SK-N-DZ (cell line): Measurements from ENCODE around the gene CDC42EP3.

Source experiments
- DNase-seq: peaks from one replicate; pipeline ENCODE4 v3.0.0-alpha.2; 2015; ENCODE audit warnings: low spot score

Gene CDC42EP3

DNA sequence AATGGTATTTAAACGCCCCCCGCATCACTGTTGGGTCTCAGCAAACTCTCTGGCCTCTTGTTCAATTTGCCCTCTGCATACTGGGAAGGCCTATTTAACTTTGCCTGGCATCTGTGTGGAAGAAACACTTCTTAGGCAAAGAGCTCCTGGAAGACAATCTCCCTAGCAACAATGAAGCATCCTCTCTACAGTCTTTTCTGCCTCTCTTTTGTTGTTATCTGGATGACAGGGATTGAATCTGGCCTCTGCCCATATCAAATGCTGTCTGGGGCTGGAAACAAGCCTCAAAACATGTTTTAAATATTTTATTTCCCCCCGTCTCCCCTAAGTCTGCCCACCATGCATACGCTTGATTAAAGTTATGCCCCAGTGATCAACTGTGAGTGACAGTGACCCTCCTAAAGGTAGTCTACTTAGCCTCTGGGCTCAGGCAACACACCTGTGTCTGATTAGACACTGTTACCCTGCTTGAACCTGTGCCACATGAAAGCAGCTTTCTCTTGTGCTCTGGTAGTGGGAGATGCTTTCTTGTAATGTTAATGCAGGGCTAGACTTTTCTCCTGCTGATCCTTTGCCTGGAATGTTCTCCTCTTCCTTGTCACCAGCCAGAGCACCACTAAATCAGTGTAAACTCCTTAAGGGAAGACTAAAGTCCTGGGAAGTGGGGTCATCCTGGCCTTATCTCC is 34.9 kb downstream of the CDC42EP3 start:
- DNase-seq = no peak

DNA sequence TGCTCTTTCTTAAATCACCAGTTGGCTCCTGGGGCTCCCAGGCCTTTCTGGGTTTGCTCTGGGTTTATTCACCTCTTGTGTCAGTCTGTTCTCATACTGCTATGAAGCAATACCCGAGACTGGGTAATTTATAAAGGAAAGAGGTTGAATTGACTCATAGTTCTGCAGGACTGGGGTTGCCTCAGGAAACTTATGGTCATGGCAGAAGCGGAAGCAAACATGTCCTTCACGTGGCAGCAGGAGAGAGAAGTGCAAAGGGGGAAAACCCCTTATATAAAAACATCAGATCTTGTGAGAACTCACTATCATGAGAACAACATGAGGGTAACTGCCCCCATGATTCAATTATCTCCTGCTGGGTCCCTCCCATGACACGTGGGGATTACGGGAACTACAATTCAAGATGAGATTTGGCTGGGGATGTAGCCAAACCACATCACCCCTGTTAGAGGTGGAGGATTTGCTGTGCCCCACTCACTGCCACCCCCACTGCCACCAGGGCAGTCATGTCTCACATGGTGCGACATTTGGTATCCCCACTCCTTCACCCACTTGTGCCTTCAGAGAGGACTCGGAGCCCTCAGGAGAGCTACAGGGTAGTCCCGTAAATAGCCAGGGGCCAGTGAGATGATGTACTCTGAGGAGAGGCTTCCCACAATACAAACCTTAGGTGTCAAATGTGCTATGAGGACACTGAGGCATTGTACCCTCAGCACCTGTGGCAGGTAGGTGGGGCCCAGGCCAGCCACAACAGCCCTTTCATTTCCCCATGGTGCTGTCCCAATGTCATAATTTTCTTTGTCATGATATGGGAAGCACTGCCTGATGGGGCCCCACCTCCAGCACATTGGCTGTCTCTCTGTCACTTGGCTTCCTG is 35.7 kb downstream of the CDC42EP3 start:
- no peak for DNase-seq

DNA sequence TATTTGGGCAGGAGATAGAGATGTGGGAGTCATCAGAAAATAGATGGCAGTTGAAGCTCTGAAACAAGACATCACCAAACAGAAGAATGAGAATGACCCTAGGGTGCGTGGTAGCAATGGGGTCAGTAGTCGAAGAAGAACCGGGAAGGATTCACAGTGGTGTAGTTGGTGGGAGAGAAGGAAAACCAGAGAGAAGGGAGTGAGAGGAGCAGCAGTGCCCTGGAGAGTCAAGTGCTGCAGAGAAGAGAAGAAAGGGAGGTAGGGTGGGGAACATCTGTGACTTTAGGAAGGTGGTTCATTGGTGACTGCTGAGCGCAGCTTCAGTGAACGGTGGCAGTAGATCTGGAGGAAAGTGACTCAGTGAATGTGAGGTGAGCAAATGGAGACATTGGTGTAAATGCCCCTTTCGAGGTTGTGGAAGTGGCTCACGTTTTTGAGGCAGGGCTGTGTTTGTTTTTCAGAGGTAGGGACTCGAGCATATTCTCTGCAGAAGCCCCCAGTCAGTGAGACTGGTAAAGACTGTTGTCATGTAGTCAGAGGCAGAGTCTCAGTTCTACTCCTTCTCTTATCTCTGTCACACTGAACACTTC is 36.4 kb downstream of the CDC42EP3 start:
- no peak for DNase-seq

DNA sequence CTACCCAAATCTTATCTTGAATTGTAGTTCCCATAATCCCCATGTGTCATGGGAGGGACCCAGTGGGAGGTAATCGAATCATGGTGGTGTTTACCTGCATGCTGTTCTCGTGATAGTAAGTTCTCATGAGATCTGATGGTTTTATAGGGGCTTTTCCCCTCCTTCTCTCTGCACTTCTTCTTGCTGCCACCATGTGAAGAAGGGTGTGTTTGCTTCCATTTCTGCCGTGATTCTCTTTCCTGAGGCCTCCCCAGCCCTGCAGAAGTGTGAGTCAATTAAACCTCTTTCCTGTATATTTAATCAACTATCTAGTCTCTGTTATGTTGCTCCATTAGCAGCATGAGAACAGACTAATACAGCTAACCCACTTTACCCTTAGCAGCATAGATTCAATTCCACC is 37.6 kb downstream of the CDC42EP3 start:
- no peak for DNase-seq

DNA sequence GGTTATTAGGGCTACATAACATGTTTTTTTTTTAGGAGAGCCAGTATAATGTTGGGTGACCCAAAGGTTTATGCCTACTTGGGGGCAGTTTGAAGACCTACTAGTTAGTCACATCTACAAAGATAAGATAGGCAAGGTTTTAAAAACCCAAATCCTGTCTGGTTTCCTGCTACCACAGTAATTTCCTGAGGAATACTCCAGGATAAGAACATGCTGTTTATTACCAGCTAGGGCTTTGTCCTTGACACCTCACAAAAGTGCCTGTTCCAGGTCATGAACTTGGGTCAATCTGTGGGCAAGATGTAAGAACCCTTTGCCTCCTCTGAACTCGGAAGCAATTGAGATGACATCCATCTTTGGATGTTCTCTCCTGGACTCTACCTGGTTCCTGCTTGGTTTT is 38.2 kb downstream of the CDC42EP3 start:
- no peak for DNase-seq

DNA sequence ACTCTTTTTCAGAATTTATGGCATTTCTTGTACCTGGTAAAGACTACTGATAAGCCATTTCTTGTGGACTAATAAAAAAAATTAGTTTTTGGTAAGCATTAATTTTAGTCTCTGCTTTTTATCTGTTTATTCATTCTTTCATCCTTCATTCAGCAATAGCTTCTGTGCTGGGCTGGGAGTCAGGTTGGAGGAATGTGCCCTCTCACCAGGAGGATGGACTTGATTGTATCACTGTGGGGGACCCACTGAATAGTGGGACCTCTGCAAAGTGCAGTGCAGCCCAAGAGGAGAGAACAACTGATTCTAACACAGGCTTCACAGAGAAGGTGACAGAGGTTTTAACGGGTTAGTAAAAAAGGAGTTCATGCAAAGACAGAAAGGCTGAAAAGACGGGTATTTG is 39.1 kb downstream of the CDC42EP3 start:
- DNase-seq = no peak

DNA sequence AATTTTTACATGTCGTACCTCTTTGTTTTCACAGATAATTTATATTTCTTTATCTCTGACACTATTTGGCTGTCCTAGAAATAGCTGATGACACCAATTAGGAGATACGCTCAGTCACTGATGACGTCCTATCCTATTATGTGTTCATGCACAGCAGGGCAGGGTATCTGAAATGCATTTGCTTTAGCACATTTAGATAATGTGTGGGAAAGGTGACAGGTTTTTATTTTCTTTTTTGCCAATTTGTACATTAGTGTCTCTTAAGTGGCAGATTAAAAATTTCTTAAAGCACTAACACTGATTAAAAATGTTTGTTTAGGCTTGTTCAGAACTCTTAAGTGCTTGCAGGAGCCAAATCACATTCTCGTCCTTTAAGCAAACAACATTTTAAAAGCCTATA is 39.7 kb downstream of the CDC42EP3 start:
- no peak for DNase-seq

DNA sequence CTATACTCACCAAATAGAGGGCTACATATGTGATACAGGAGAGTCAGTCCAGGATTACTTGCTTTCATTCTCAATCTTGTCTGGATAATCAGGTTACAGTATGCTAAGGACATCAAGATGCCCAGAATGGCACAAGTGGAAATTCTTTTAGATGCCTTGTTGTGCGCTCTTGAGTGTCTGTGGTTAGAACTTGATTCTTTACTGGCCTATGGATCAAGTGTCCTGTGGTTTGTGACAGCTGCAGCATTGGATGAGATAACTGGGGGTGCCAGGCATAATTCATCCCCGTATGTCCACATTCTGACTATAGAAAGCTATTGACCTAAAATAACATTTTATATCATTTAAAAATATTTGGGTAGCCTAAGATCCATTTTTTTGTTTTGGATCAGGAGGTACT is 40.1 kb downstream of the CDC42EP3 start:
- no peak for DNase-seq

DNA sequence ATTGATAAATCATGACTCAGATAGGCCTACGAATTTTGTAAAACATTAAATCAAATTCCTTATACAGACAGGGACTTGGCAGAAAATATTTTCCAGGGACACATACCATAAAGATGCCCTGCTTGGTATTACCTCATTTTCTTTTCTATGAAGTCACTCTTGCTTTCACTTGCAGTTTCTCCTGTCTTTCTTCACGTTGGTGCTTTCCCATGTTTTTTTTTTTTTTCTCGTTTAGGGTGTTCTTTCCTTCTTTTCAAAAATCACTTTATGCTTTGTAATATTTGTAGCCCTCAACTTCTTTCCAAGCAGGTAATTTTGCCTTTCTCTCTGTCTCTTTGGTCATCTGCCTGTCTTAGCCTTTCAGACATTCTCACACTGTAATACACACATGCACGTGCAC is 40.7 kb downstream of the CDC42EP3 start:
- DNase-seq = no peak

DNA sequence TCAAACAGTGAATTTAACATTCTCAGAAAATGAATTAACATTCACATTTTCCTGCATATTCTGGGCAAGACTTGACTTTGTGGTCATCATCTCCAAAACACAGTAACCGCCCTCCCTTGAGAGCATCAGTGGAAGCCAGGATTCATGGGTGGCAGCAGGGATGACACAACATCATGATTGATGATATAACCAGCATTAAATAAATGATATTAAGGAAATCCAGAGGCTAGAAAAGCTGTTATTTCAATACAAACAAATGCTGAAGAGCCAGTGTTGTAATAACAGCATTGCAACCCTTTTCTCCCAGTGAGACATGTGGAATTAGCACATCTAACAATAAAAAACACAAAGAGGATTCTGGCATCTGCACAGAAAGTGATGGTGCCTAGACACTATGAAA is 41.1 kb downstream of the CDC42EP3 start:
- no peak for DNase-seq

DNA sequence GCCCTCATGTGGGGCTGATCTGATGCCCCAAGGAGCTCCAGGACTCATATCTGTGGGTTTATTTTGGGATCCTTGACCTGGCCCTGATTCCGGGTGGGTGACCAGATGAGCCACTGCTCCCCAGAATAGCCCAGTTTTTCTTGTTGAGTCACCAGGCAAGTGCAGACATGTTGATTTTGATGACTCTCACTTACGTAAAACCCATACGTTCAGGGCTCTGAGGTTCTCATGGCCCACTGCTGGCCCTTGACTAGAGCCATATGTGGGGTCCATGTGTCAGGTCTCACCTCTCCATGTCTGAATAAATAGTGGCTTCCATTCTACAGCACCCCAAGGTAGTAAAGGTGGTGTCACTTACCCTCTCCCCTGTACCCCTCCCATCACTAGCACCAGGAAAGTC is 41.9 kb downstream of the CDC42EP3 start:
- DNase-seq = no peak

DNA sequence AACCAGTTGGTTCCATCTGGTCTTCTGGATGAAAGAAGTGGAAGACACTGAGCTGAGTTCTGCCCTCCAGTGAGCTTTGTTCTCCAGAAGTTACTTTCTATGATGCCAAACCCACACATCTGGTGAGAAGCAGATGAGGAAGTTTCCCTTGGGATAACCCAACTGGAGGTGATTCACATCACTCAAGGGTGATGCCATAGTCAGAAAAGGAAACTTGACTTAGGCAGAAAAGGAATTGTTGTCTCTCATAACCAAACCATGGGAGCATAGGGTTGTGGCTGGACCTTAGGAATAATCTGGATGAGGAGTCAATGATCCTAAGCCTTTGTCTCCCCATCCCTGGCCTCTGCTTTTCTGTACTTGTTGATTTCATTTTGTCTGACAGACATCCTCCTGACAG is 43.7 kb downstream of the CDC42EP3 start:
- DNase-seq = no peak

DNA sequence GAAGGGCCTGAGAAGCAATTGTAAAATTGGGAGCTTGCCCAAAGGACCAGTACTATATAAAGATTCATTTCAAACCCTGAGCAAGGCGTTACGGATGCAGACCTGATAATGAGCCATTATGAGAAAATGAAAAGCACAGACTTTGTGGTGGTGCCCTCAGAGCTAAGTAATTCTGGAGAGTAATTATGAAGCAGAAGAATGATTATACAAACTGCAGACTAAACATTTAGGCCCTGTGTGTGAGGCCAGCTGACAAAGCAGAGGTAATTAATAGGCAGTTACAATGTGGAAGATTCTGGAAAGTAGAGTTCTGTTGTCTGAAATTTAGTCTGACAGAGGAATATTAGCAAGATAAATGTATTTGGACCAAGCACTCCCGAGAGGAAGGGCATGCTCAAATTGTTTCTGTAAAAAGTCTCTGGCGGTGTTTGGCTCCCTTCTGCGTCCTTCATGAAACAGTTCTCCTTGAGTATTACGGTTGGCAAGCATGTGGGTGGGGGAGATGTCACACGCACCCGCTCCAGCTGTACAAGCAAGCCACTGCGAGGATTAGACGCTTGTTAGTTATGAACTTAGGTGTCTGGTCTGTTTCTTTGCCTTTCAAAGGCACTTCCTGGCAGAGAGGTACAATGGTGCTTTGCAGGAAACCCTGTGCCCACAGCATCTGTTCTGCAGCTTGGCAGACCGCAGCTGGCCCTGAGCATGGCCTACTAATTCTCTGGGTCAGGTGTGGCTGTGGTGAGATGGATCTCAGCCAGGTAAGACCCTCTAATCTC is 45.5 kb downstream of the CDC42EP3 start:
- no peak for DNase-seq

DNA sequence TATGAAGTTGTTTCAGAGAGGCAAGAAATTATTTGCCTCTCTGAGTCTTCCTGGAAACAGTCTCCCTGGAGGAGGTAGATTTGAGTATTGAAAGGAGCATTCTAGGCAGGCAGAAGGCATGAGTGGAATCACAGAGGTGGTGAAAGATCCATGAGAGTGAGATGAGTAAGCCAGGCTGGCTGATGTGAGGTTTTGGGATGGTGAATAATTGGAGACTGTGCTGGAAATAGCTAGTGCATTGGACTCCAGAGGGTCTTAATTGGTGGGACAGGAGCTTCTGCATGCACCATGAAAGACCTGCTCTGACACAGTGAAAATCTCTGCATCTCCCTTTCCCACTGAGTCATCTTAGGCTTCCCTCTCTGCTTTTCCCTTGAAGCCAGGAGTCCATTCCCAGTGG is 46.3 kb downstream of the CDC42EP3 start:
- DNase-seq = no peak

DNA sequence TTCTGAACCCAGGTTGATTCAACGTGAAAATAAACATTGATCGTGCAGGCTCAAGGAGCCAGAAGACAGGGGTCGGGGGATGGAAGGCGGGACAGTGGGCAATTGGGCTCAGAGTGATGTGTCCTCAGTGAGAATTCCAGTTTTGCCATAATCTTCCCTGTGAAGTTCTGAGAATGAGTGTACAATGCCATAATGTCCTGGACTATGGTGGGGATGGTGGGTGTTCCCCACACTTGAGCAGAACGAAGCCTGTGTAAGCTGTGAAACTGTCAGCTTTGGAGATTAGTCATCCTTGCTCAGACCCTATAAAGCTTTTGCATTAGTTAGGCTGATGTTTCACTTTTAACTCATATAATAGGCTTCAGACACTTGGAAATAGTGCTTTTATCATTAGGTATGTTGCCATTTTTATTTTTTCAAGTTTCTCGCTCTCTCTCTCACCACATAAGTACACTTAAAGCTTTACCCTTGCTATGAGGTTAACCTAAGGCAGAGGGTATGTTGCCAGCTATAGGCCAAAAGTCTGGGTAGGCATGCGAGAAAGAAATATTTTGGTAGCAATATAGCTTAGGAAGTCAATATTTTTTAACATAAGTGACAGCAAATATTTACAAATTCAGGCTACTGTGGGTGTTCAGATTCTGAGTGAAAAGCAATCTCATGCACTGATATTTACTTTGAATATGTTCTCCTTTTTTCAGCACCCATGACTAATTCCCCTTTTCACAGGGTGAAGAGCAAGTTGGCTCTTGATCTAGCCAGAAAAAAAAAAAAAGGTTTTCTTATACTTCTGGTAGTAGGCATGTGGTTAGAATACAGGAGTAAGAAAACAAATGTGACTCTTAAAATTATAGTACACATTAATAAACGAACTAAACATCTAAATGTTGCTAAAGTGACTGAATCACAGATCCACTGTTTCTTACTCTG is 47.2 kb downstream of the CDC42EP3 start:
- DNase-seq = no peak

DNA sequence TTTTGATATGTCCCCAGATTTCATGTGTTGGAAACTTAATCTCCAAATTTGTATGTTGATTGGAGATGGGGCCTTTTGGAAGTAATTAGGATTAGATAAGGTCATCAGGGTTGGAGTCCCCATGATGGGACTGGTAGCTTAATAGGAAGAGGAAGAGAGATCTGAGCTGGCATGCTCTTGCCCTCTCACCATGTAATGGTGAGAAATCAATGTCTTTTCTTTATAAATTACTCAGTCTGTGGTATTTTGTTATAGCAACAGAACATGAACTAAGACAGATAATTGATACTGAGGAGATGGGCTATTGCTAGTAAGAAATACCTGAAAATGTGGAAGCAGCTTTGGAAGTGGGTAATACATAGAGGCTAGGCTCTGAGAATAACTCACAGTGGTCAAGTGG is 48.0 kb downstream of the CDC42EP3 start:
- no peak for DNase-seq

DNA sequence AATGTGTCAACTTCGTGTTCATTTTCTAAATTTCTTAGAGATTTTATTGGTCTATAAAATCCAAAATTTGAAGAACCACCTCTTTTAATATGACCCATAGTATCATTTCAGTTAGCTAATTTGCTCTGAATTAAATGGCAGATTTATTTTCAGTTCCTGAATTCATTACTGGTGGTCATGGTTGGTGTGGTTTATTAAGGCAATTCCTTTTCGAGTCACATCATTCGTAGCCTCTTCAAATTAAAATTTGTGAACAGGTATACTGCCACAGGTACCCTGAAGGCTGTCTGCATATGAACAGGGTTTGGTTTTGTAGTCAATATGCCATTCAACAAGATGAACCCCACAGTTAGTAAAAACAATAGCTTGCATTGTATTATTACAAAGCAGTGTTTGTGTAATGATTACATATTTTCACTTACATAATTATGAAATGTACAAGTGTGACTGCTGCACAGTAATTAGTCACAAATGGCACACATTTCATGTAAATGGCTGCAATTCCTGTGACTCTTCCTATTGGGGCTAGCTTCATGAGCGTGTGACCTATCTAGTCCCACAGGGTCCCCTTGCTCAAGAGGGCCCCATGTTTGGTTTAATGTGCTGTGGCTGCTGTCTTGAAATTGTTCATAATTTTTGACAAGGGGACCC is 48.9 kb downstream of the CDC42EP3 start:
- no peak for DNase-seq

DNA sequence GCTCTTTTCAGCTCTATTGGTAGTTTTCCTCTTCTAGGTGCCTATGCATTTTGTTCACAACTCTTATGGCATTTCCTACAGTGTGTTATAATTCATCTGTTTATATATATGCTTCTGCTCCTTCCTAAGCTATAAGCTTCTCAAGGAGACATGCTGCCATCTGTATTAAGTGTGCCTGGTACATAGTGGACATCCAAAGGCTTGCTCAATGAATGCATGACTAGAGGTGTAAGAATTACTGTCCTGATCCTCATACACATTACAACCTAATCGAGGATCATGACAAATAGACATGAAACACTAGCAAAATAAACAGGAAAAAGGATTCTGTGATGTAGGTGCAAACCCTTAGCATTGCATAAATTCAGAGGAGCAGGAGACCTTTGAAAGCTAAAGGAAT is 50.2 kb downstream of the CDC42EP3 start:
- DNase-seq = no peak

DNA sequence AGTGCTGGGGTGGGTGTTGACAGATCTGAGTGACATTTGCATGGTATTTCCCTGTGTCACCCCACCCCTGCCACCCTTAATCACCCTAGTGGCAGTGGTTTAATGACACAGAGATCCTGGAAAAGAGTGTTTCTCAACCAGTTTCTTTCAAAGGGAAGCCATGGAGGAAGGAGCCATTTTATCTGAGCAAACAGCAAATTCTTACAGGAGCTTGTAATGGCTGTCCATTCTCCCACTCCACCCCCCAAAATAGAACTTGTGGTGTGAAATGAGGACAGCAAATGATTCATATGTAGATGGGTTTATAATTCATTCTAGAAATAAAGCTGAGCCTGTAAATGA is 51.5 kb downstream of the CDC42EP3 start:
- no peak for DNase-seq

DNA sequence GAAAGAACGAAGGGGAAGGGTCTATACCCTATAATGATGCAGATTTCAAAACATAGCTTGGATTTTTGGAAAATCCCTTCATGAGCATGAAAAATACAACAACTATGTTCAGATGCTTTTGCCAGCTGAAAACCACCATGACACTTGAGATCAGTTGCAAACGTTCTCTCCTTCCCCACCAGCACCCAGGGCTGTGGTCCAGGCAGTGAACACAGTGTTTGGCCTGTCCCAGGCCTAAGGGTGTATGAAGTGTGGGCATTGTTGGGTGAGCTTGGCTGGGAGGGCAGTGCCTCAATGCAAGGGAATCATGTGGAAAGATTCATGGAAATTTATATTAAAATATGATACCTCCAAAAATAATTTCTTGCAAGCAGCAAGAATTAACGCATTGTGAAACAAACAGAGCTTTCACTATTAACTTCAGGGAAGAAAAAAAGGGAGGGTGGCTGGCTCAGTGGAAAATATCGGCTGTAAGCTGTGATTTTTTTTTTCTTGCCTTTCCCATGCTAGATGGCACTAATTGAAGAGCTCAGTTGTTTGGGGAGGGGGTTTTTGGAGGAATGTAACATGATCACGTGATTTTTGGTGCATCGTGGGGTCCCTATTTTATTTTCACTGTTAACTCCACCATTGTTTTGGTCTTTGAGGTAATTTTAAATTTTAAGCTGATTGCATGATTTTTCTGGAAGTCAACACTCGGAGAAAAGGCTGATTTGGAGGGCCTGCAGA is 52.0 kb downstream of the CDC42EP3 start:
- DNase-seq = no peak
